NCI-H146 (cell line): Measurements from ENCODE around the gene NPIPB9.
"Not testable (repeated sequence)": the region's sequence is repeated elsewhere in the genome, so short reads cannot be mapped to it uniquely, and the experiment has no call there.

Source experiments
- DNase-seq: peaks from one replicate; lab custom pipeline; 2025; lab: John Stamatoyannopoulos, UW

Gene NPIPB9

GRCh38 chr16:28751487-28751886 lies at the start of gene NPIPB9:
TSS of gene NPIPB9 (plus strand) at chr16:28751787.
- not testable (repeated sequence) for DNase-seq

GRCh38 chr16:28704246-28704645 lies 47.3 kb upstream of the NPIPB9 start:
- DNase-seq, result not testable (repeated sequence)

- DNase-seq, result not testable (repeated sequence)
Observed at GRCh38 chr16:28711220-28712083, 40.1 kb upstream of the NPIPB9 start, which contains the start of gene EIF3C. TSS of gene EIF3C (plus strand) at chr16:28711464. CDS start at chr16:28711687, 223 bp downstream.

GRCh38 chr16:28722852-28723650 lies 28.5 kb upstream of the NPIPB9 start:
- DNase-seq, result not testable (repeated sequence)

GRCh38 chr16:28731253-28731652 lies 20.3 kb upstream of the NPIPB9 start:
- not testable (repeated sequence) for DNase-seq

GRCh38 chr16:28732455-28733124 lies 19.0 kb upstream of the NPIPB9 start:
- not testable (repeated sequence) for DNase-seq

- not testable (repeated sequence) for DNase-seq
Observed at GRCh38 chr16:28739787-28740186, 11.8 kb upstream of the NPIPB9 start.

GRCh38 chr16:28740631-28741030 lies 11.0 kb upstream of the NPIPB9 start:
- not testable (repeated sequence) for DNase-seq

GRCh38 chr16:28741295-28741694 lies 10.3 kb upstream of the NPIPB9 start:
- not testable (repeated sequence) for DNase-seq

GRCh38 chr16:28746618-28747350 lies 4.8 kb upstream of the NPIPB9 start:
- DNase-seq, result not testable (repeated sequence)

- not testable (repeated sequence) for DNase-seq
Observed at GRCh38 chr16:28749997-28750465, 1.6 kb upstream of the NPIPB9 start.

GRCh38 chr16:28750469-28751067 lies 1.0 kb upstream of the NPIPB9 start:
- not testable (repeated sequence) for DNase-seq

GRCh38 chr16:28781697-28782096 lies 30.1 kb downstream of the NPIPB9 start:
- DNase-seq, result not testable (repeated sequence)

- DNase-seq, result not testable (repeated sequence)
Observed at GRCh38 chr16:28782357-28782756, 30.8 kb downstream of the NPIPB9 start.

GRCh38 chr16:28802235-28803019 lies 50.8 kb downstream of the NPIPB9 start:
- DNase-seq, result not testable (repeated sequence)

GRCh38 chr16:28807445-28808120 lies 56.0 kb downstream of the NPIPB9 start:
- DNase-seq, result not testable (repeated sequence)

- no peak for DNase-seq
Observed at GRCh38 chr16:28820016-28820415, 68.4 kb downstream of the NPIPB9 start.

GRCh38 chr16:28820546-28820945 lies 69.0 kb downstream of the NPIPB9 start:
- not testable (repeated sequence) for DNase-seq

- no peak for DNase-seq
Observed at GRCh38 chr16:28821874-28822519, 70.4 kb downstream of the NPIPB9 start.
